Measurements from ENCODE around the gene ARHGEF3. TPM values are rescaled to one million over a fixed set of nuclear protein-coding genes. Genes with fewer than 3 reads are reported as not detected.

The ARHGEF3 gene
- total RNA-seq, 4 donors from 2014 or later: 15.9 to 79.4 (median 44.8) TPM

DNA sequence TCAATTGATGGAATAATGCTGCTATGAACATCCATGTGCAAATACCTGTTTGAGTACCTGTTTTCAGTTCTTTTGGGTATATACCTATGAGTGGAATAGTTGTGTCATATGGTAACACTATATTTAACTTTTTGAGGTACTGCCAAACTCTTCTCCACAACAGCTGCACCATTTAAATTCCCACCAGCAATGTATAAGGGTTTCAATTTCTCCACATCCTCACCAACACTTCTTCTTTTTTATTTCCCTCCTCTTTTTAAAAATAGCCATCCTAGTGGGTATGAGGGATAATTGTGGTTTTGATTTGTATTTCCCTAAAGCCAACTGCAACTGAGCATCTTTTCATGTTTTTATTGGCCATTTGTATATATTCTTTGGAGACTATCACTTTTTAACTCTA lies 31.3 kb upstream of the ARHGEF3 start:
- no peaks in the 10 kb centered on the region for H3K4me1 ChIP-seq
- H3K4me3 ChIP-seq: no peak overlapping the region
- no peaks in the 10 kb centered on the region for H3K9me3 ChIP-seq
- intact Hi-C loops (cut with DNase I; ENCODE audit: low total_unique reads): no loop called here
- DNase-seq: no peak
- H3K36me3 ChIP-seq: no peaks in the 10 kb centered on the region
- no peaks in the 10 kb centered on the region for H3K27me3 ChIP-seq
- no peak overlapping the region for H3K27ac ChIP-seq
- TF ChIP-seq POLR2A (IDR thresholded peaks at IDR 0.05): no peak
- TF ChIP-seq, protein P1, sequence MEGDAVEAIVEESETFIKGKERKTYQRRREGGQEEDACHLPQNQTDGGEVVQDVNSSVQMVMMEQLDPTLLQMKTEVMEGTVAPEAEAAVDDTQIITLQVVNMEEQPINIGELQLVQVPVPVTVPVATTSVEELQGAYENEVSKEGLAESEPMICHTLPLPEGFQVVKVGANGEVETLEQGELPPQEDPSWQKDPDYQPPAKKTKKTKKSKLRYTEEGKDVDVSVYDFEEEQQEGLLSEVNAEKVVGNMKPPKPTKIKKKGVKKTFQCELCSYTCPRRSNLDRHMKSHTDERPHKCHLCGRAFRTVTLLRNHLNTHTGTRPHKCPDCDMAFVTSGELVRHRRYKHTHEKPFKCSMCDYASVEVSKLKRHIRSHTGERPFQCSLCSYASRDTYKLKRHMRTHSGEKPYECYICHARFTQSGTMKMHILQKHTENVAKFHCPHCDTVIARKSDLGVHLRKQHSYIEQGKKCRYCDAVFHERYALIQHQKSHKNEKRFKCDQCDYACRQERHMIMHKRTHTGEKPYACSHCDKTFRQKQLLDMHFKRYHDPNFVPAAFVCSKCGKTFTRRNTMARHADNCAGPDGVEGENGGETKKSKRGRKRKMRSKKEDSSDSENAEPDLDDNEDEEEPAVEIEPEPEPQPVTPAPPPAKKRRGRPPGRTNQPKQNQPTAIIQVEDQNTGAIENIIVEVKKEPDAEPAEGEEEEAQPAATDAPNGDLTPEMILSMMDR (IDR thresholded peaks at IDR 0.05): no peak

DNA sequence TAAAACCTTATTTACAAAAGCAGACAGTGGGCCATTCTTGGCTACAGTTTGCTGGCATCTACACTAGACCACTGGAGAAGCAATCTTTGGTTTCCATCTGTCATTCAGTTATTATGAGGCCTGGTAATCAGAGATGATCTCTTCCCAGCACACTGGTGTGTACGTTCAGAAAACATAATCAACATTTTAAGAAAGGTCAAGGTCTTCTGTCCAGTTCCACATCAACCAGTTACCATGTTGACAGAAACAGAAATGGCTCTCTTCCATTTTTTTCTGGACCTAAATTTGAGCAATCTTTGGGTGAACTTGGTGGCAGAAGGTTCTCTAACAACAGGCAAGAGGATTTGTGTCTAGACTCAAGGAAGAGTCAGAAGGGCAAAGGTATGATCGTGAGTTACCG lies 29.8 kb upstream of the ARHGEF3 start:
- no peaks in the 10 kb centered on the region for H3K4me1 ChIP-seq
- H3K27ac ChIP-seq: no peak overlapping the region
- no peaks in the 10 kb centered on the region for H3K36me3 ChIP-seq
- DNase-seq: no peak
- H3K4me3 ChIP-seq: no peak overlapping the region
- TF ChIP-seq, protein P1 (IDR thresholded peaks at IDR 0.05): no peak
- TF ChIP-seq POLR2A (IDR thresholded peaks at IDR 0.05): no peak
- intact Hi-C loops (cut with DNase I; ENCODE audit: low total_unique reads): no loop called here
- no peaks in the 10 kb centered on the region for H3K27me3 ChIP-seq
- no peaks in the 10 kb centered on the region for H3K9me3 ChIP-seq

DNA sequence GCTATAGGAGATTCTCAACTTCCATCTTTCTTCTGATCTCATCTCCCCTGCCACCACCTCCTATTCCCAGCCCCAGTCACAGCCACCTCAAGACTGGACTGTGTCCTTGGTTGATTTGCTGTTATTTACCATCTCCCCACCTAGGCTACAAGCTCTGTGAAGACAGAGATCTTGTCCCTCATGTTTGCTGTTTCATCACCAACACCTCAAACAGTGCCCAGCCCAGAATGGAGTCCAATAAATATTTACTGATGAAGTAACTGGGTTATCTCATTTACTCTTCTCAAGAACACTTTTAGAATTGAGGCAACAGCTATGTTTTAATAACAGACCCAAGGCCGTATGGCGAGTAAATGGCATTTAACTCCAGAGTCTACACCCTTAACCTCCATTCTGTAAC lies 29.1 kb upstream of the ARHGEF3 start:
- no peaks in the 10 kb centered on the region for H3K27me3 ChIP-seq
- no peaks in the 10 kb centered on the region for H3K36me3 ChIP-seq
- H3K27ac ChIP-seq: no peak overlapping the region
- intact Hi-C loops (cut with DNase I; ENCODE audit: low total_unique reads): no loop called here
- no peaks in the 10 kb centered on the region for H3K9me3 ChIP-seq
- no peak for DNase-seq
- no peak overlapping the region for H3K4me3 ChIP-seq
- TF ChIP-seq POLR2A (IDR thresholded peaks at IDR 0.05): no peak
- TF ChIP-seq, protein P1 (IDR thresholded peaks at IDR 0.05): no peak
- H3K4me1 ChIP-seq: no peaks in the 10 kb centered on the region

DNA sequence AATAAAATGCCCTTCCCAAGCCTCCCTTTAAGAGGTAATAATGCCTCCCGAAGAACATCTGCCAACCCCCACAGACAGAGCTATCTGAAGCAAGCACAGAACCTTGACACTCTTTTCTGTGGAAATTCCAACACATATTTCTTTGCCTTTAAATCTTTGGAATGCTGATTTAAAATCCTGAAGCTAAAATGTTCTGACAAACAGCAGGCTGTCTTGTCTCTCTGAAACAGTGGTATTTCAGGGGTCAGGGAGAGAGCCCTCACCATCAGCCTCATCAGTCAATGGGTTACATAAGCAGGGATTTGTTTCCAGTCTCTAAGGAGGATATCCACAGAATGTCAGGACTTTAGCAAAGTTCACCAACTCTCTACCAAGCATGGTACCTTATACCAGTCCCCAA lies 27.8 kb upstream of the ARHGEF3 start:
- no peak for TF ChIP-seq POLR2A (IDR thresholded peaks at IDR 0.05)
- TF ChIP-seq, protein P1 (IDR thresholded peaks at IDR 0.05): no peak
- no peaks in the 10 kb centered on the region for H3K27me3 ChIP-seq
- no peak overlapping the region for H3K4me3 ChIP-seq
- intact Hi-C loops (cut with DNase I; ENCODE audit: low total_unique reads): no loop called here
- no peaks in the 10 kb centered on the region for H3K36me3 ChIP-seq
- H3K4me1 ChIP-seq: no peaks in the 10 kb centered on the region
- H3K27ac ChIP-seq: no peak overlapping the region
- DNase-seq: no peak
- no peaks in the 10 kb centered on the region for H3K9me3 ChIP-seq

DNA sequence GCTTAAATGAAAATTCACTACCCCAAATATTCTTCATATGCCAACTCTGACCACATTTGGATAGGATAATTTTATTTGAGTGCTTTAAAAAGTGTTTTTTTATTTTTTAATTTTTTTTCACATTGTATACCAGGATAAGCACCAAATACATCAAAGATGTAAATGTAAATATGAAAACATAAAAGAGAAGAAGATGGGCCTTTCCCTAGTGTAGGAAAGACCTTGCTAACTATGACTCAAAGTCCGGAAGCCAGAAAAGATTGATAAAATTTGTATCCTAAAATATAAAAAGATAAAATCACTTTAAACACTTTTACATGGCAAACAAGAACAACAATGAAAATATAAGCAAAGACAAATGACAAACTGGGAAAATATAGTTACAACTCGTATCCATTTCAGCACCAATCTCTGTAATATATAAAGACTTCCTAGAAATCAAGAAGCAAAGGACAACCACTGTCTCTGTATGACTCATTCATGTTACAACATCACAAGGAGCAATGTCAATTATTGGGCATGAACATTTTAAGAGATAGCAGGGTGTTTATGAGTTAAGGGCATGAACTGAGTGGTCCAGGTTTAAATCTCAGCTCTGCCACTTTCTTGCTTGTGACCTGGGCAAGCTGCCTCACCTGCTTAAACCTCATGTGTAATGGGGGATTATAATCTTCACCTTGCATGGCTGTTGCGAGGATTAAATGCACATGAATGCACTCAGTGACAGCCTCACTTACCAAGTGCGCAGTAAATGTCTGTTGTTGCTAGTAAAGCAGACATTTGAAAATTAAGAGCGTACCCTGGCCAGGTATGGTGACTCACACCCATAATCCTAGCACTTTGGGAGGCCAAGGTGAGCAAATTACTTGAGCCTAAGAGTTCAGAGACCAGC lies 25.3 kb upstream of the ARHGEF3 start:
- intact Hi-C loops (cut with DNase I; ENCODE audit: low total_unique reads): no loop called here
- no peaks in the 10 kb centered on the region for H3K9me3 ChIP-seq
- no peaks in the 10 kb centered on the region for H3K36me3 ChIP-seq
- no peaks in the 10 kb centered on the region for H3K4me1 ChIP-seq
- no peak overlapping the region for H3K27ac ChIP-seq
- H3K27me3 ChIP-seq: no peaks in the 10 kb centered on the region
- TF ChIP-seq POLR2A (IDR thresholded peaks at IDR 0.05): no peak
- TF ChIP-seq, protein P1 (IDR thresholded peaks at IDR 0.05): no peak
- no peak for DNase-seq
- no peak overlapping the region for H3K4me3 ChIP-seq

Measured in uterus (tissue), 4 donors.